ENCODE data around the gene PPP3R1. TPM values are rescaled to one million over a fixed set of nuclear protein-coding genes. Genes with fewer than 3 reads are reported as not detected.
A peak's percentile ranks its signal among the peaks of the same experiment; 100 is the strongest.

Gene PPP3R1
- total and polyA plus RNA-seq, 2 experiments from 2014 or later = 7.9 to 49.6 TPM

- H3K9me3 Mint-ChIP-seq = no peaks in the 10 kb centered on the region
- H3K4me3 Mint-ChIP-seq = no peak overlapping the region
- Histone ChIP-seq H3K27me3 (ENCODE audit: insufficient read depth) (no peaks in the 10 kb centered on the region), H4K20me1 (replicated peaks; ENCODE audit: insufficient read depth) (peaks cover 15% of the 10 kb centered on the region), H3K4me2 (no peak overlapping the region), H3K9me2 (ENCODE audit: insufficient read depth) (no peaks in the 10 kb centered on the region), H3K27ac (ENCODE audit: low read depth) (peak overlapping the region; percentile 17; the same call in 1 of the 2 replicates), H3F3A (replicated peaks; ENCODE audit: low read depth) (no peaks in the 10 kb centered on the region), H2AFZ (no peak overlapping the region), H3K4me1 (ENCODE audit: insufficient read depth) (no peaks in the 10 kb centered on the region), H3K4me3 (no peak overlapping the region), H3K36me3 (ENCODE audit: insufficient read depth) (no peaks in the 10 kb centered on the region), H3K79me2 (replicated peaks; ENCODE audit: insufficient read depth) (peaks cover 92% of the 10 kb centered on the region)
- ATAC-seq (no peak), DNase-seq (ENCODE audit: low spot score) (no peak)
- no peaks in the 10 kb centered on the region for H3K36me3 Mint-ChIP-seq (ENCODE audit: low read depth)
- TF ChIP-seq ZNF114 (CRISPR knock-in tag; IDR thresholded peaks at IDR 0.05) (no peak), EZH2phosphoT487 (IDR thresholded peaks at IDR 0.05; ENCODE audit: unreplicated experiment) (no peak), POLR2AphosphoS5 (IDR thresholded peaks at IDR 0.05; ENCODE audit: low read depth) (no peak), CREB1 (CRISPR knock-in tag; IDR thresholded peaks at IDR 0.05; ENCODE audit: low read depth) (no peak), JUNB (IDR thresholded peaks at IDR 0.05; ENCODE audit: unreplicated experiment) (no peak), CTCF (conservative IDR thresholded peaks at IDR 0.05; ENCODE audit: low read depth in 2 of 2) (no peak), ETS1 (IDR thresholded peaks at IDR 0.05) (no peak), ZNF331 (CRISPR knock-in tag; IDR thresholded peaks at IDR 0.05; ENCODE audit: low read depth) (no peak), STAT1 (IDR thresholded peaks at IDR 0.05; ENCODE audit: unreplicated experiment) (no peak), NANOG (IDR thresholded peaks at IDR 0.05; ENCODE audit: borderline replicate concordance) (no peak), EZH2 (IDR thresholded peaks at IDR 0.05; ENCODE audit: low read depth, unreplicated experiment) (no peak)
- TF ChIP-seq, protein P1, sequence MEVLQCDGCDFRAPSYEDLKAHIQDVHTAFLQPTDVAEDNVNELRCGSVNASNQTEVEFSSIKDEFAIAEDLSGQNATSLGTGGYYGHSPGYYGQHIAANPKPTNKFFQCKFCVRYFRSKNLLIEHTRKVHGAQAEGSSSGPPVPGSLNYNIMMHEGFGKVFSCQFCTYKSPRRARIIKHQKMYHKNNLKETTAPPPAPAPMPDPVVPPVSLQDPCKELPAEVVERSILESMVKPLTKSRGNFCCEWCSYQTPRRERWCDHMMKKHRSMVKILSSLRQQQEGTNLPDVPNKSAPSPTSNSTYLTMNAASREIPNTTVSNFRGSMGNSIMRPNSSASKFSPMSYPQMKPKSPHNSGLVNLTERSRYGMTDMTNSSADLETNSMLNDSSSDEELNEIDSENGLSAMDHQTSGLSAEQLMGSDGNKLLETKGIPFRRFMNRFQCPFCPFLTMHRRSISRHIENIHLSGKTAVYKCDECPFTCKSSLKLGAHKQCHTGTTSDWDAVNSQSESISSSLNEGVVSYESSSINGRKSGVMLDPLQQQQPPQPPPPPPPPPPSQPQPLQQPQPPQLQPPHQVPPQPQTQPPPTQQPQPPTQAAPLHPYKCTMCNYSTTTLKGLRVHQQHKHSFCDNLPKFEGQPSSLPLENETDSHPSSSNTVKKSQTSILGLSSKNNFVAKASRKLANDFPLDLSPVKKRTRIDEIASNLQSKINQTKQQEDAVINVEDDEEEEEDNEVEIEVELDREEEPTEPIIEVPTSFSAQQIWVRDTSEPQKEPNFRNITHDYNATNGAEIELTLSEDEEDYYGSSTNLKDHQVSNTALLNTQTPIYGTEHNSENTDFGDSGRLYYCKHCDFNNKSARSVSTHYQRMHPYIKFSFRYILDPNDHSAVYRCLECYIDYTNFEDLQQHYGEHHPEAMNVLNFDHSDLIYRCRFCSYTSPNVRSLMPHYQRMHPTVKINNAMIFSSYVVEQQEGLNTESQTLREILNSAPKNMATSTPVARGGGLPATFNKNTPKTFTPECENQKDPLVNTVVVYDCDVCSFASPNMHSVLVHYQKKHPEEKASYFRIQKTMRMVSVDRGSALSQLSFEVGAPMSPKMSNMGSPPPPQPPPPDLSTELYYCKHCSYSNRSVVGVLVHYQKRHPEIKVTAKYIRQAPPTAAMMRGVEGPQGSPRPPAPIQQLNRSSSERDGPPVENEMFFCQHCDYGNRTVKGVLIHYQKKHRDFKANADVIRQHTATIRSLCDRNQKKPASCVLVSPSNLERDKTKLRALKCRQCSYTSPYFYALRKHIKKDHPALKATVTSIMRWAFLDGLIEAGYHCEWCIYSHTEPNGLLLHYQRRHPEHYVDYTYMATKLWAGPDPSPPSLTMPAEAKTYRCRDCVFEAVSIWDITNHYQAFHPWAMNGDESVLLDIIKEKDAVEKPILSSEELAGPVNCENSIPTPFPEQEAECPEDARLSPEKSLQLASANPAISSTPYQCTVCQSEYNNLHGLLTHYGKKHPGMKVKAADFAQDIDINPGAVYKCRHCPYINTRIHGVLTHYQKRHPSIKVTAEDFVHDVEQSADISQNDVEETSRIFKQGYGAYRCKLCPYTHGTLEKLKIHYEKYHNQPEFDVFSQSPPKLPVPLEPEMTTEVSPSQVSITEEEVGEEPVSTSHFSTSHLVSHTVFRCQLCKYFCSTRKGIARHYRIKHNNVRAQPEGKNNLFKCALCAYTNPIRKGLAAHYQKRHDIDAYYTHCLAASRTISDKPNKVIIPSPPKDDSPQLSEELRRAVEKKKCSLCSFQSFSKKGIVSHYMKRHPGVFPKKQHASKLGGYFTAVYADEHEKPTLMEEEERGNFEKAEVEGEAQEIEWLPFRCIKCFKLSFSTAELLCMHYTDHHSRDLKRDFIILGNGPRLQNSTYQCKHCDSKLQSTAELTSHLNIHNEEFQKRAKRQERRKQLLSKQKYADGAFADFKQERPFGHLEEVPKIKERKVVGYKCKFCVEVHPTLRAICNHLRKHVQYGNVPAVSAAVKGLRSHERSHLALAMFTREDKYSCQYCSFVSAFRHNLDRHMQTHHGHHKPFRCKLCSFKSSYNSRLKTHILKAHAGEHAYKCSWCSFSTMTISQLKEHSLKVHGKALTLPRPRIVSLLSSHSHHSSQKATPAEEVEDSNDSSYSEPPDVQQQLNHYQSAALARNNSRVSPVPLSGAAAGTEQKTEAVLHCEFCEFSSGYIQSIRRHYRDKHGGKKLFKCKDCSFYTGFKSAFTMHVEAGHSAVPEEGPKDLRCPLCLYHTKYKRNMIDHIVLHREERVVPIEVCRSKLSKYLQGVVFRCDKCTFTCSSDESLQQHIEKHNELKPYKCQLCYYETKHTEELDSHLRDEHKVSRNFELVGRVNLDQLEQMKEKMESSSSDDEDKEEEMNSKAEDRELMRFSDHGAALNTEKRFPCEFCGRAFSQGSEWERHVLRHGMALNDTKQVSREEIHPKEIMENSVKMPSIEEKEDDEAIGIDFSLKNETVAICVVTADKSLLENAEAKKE (CRISPR knock-in tag; IDR thresholded peaks at IDR 0.05) = no peak
- TF ChIP-seq, protein P2, sequence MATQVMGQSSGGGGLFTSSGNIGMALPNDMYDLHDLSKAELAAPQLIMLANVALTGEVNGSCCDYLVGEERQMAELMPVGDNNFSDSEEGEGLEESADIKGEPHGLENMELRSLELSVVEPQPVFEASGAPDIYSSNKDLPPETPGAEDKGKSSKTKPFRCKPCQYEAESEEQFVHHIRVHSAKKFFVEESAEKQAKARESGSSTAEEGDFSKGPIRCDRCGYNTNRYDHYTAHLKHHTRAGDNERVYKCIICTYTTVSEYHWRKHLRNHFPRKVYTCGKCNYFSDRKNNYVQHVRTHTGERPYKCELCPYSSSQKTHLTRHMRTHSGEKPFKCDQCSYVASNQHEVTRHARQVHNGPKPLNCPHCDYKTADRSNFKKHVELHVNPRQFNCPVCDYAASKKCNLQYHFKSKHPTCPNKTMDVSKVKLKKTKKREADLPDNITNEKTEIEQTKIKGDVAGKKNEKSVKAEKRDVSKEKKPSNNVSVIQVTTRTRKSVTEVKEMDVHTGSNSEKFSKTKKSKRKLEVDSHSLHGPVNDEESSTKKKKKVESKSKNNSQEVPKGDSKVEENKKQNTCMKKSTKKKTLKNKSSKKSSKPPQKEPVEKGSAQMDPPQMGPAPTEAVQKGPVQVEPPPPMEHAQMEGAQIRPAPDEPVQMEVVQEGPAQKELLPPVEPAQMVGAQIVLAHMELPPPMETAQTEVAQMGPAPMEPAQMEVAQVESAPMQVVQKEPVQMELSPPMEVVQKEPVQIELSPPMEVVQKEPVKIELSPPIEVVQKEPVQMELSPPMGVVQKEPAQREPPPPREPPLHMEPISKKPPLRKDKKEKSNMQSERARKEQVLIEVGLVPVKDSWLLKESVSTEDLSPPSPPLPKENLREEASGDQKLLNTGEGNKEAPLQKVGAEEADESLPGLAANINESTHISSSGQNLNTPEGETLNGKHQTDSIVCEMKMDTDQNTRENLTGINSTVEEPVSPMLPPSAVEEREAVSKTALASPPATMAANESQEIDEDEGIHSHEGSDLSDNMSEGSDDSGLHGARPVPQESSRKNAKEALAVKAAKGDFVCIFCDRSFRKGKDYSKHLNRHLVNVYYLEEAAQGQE (IDR thresholded peaks at IDR 0.05; ENCODE audit: unreplicated experiment) = no peak
- H3K27ac Mint-ChIP-seq = peak overlapping the region; percentile 45
- H3K4me1 Mint-ChIP-seq = peaks cover 3% of the 10 kb centered on the region; the same call in 1 of the 3 replicates
- H3K27me3 Mint-ChIP-seq (ENCODE audit: insufficient read depth, low read depth, poor library complexity) = no peaks in the 10 kb centered on the region
These were observed 52.1 kb downstream of the PPP3R1 start for GRCh38 chr2:68200157-68200787.
